22Rv1 (cell line): ENCODE results near the gene ABCA1.

Source experiments
- ZFX ChIP-seq: fragments of 450-650 bp; IDR thresholded peaks from 2 replicates; pipeline ENCODE4 v1.6.1; 2017; ENCODE audit warnings: antibody characterized with exemption, borderline replicate concordance
- TF ChIP-seq, protein P1 (sequence below): fragments of 450-650 bp; IDR thresholded peaks from 2 replicates; pipeline ENCODE4 v1.5.1; 2017; ENCODE audit warnings: mild to moderate bottlenecking

- TF ChIP-seq, protein P1, sequence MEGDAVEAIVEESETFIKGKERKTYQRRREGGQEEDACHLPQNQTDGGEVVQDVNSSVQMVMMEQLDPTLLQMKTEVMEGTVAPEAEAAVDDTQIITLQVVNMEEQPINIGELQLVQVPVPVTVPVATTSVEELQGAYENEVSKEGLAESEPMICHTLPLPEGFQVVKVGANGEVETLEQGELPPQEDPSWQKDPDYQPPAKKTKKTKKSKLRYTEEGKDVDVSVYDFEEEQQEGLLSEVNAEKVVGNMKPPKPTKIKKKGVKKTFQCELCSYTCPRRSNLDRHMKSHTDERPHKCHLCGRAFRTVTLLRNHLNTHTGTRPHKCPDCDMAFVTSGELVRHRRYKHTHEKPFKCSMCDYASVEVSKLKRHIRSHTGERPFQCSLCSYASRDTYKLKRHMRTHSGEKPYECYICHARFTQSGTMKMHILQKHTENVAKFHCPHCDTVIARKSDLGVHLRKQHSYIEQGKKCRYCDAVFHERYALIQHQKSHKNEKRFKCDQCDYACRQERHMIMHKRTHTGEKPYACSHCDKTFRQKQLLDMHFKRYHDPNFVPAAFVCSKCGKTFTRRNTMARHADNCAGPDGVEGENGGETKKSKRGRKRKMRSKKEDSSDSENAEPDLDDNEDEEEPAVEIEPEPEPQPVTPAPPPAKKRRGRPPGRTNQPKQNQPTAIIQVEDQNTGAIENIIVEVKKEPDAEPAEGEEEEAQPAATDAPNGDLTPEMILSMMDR: no peak
- no peak for TF ChIP-seq ZFX
These were observed 77.0 kb downstream of the ABCA1 start for GRCh38 chr9:104850786-104851545.
